Thyroid gland (tissue), 4 donors: ENCODE results near the gene LMNTD1. TPM values are rescaled to one million over a fixed set of nuclear protein-coding genes. Genes with fewer than 3 reads are reported as not detected.

ENCODE experiments used
- DNase-seq, 2 donors: peaks; one replicate each; pipeline ENCODE4 v3.0.0-alpha.2; 2019
- H3K27ac ChIP-seq, 3 donors: fragments of 200-600 bp; sonication (generic); 1 replicate in 2 of 3; 2 replicates in 1 of 3; pipeline ENCODE4 v1.5.1; 2016 to 2019; ENCODE audit warnings: mild to moderate bottlenecking in 1 of 3, moderate library complexity in 1 of 3
- H3K27me3 ChIP-seq: fragments of 200-600 bp; sonication (generic); one replicate; pipeline ENCODE4 v1.5.1; 2019
- H3K36me3 ChIP-seq, 2 donors: fragments of 200-600 bp; sonication (generic); one replicate each; pipeline ENCODE4 v1.5.1; 2016 to 2019
- H3K4me1 ChIP-seq, 2 donors: fragments of 200-600 bp; sonication (generic); one replicate each; pipeline ENCODE4 v1.5.1; 2017 to 2019
- H3K4me3 ChIP-seq, 3 donors: fragments of 200-600 bp; sonication (generic); replicated peaks in 1 of 3; 1 replicate in 2 of 3; 2 replicates in 1 of 3; pipeline ENCODE4 v1.5.1; 2016; ENCODE audit warnings: mild to moderate bottlenecking in 1 of 3
- H3K9me3 ChIP-seq: fragments of 200-600 bp; sonication (generic); one replicate; pipeline ENCODE4 v1.5.1; 2017
- CTCF ChIP-seq, 6 experiments: fragments of 200-600 bp in 3 of 6; fragments of 450-650 bp in 3 of 6; sonication (generic) in 3 of 6; IDR thresholded peaks; one replicate each; pipeline ENCODE4 v1.5.1; 2016 to 2019; ENCODE audit warnings: antibody characterized with exemption in 6 of 6, mild to moderate bottlenecking in 2 of 6, inconsistent platforms in 1 of 6, moderate library complexity in 1 of 6
- POLR2A ChIP-seq, 2 donors: fragments of 450-650 bp; IDR thresholded peaks; one replicate each; pipeline ENCODE4 v1.6.1; 2017; ENCODE audit warnings: antibody characterized with exemption in 2 of 2, mild to moderate bottlenecking in 2 of 2, moderate library complexity in 1 of 2
- WGBS, 2 donors: methylation state at CpG; one replicate each; pipeline ENCODE4 v1.1.5; 2017; 5-methylcytosine and 5-hydroxymethylcytosine counted together
- intact Hi-C: fragments of 100-400 bp; cut with DNase I; formaldehyde crosslinking; loops from one replicate; pipeline ENCODE4 v1.15.1; 2023
- total RNA-seq, 4 donors: library from RNA; depleted of rRNA; stranded (reverse); fragments of >200 nt; gene quantifications; one replicate each; pipeline ENCODE4 v1.2.3, GENCODE V29; 2016

The LMNTD1 gene
- total RNA-seq, 4 donors from 2014 or later, result 0.27 to 2.3 (median 0.67) TPM; not detected in 1

GRCh38 chr12:25584596-25584995 lies 31.5 kb upstream of the LMNTD1 start:
- no peak overlapping the region for H3K4me3 ChIP-seq
- TF ChIP-seq POLR2A (IDR thresholded peaks at IDR 0.05), result no peak
- no peak for TF ChIP-seq CTCF (IDR thresholded peaks at IDR 0.05)
- no peak overlapping the region for H3K27ac ChIP-seq
- WGBS, 2 donors, result 56 to 68% methylated on average over 5 of the region's 5 CpGs
- no peaks in the 10 kb centered on the region for H3K27me3 ChIP-seq
- no peaks in the 10 kb centered on the region for H3K4me1 ChIP-seq
- intact Hi-C loops, result loop anchor here (10.0 kb wide), 1 partner anchor 440 kb away; no protein-coding TSS in a partner anchor
- no peaks in the 10 kb centered on the region for H3K9me3 ChIP-seq
- DNase-seq, result no peak
- H3K36me3 ChIP-seq, result no peaks in the 10 kb centered on the region

GRCh38 chr12:25583545-25583944 lies 30.5 kb upstream of the LMNTD1 start:
- Histone ChIP-seq H3K4me3 (no peak overlapping the region), H3K9me3 (no peaks in the 10 kb centered on the region), H3K27me3 (no peaks in the 10 kb centered on the region), H3K36me3 (no peaks in the 10 kb centered on the region), H3K4me1 (no peaks in the 10 kb centered on the region), H3K27ac (no peak overlapping the region)
- peak; percentile 28 to 38 for DNase-seq
- WGBS, 2 donors, result 39 to 41% methylated on average over 3 of the region's 3 CpGs
- TF ChIP-seq CTCF (IDR thresholded peaks at IDR 0.05) (peak in 4 of 6 experiments; percentile 24 to 52 (median 40)), POLR2A (IDR thresholded peaks at IDR 0.05) (no peak)
- intact Hi-C loops, result loop anchor here (10.0 kb wide), 1 partner anchor 441 kb away; no protein-coding TSS in a partner anchor

- Histone ChIP-seq H3K27me3 (no peaks in the 10 kb centered on the region), H3K9me3 (no peaks in the 10 kb centered on the region), H3K36me3 (no peaks in the 10 kb centered on the region), H3K27ac (no peak overlapping the region), H3K4me3 (no peak overlapping the region), H3K4me1 (no peaks in the 10 kb centered on the region)
- TF ChIP-seq POLR2A (IDR thresholded peaks at IDR 0.05) (no peak), CTCF (IDR thresholded peaks at IDR 0.05) (no peak)
- intact Hi-C loops, result loop anchor here (10.0 kb wide), 1 partner anchor 444 kb away; no protein-coding TSS in a partner anchor
- no peak for DNase-seq
- WGBS, 2 donors, result 94% methylated on average over 5 of the region's 5 CpGs
Observed at GRCh38 chr12:25581067-25581466, 28.0 kb upstream of the LMNTD1 start.

- Histone ChIP-seq H3K27ac (no peak overlapping the region), H3K36me3 (no peaks in the 10 kb centered on the region), H3K4me3 (no peak overlapping the region), H3K4me1 (no peaks in the 10 kb centered on the region), H3K27me3 (no peaks in the 10 kb centered on the region), H3K9me3 (no peaks in the 10 kb centered on the region)
- WGBS, 2 donors, result 92 to 97% methylated on average over 2 of the region's 2 CpGs
- no peak for DNase-seq
- intact Hi-C loops, result no loop called here
- no peak for TF ChIP-seq POLR2A (IDR thresholded peaks at IDR 0.05)
- no peak for TF ChIP-seq CTCF (IDR thresholded peaks at IDR 0.05)
Observed at GRCh38 chr12:25578411-25579143, 25.5 kb upstream of the LMNTD1 start.

- Histone ChIP-seq H3K4me1 (no peaks in the 10 kb centered on the region), H3K9me3 (no peaks in the 10 kb centered on the region), H3K4me3 (no peak overlapping the region), H3K27me3 (no peaks in the 10 kb centered on the region), H3K36me3 (no peaks in the 10 kb centered on the region), H3K27ac (no peak overlapping the region)
- intact Hi-C loops, result no loop called here
- no peak for DNase-seq
- TF ChIP-seq POLR2A (IDR thresholded peaks at IDR 0.05) (no peak), CTCF (IDR thresholded peaks at IDR 0.05) (no peak)
- 79 to 83% methylated on average over 1 of the region's 1 CpG for WGBS, 2 donors
Observed at GRCh38 chr12:25574761-25575160, 21.7 kb upstream of the LMNTD1 start.
